CD4-positive, alpha-beta T cell treated with Interleukin-2 at 100 ng/mL for 4 hours (primary cell): ENCODE results near the gene SLC23A2.

Experiments
- DNase-seq: peaks from one replicate; pipeline ENCODE4 v3.0.0-alpha.2; 2020; ENCODE audit warnings: low spot score

SLC23A2 gene

GRCh38 chr20:4813863-4814695 is 187.2 kb downstream of the SLC23A2 start:
- DNase-seq: peak; percentile 89

DNA sequence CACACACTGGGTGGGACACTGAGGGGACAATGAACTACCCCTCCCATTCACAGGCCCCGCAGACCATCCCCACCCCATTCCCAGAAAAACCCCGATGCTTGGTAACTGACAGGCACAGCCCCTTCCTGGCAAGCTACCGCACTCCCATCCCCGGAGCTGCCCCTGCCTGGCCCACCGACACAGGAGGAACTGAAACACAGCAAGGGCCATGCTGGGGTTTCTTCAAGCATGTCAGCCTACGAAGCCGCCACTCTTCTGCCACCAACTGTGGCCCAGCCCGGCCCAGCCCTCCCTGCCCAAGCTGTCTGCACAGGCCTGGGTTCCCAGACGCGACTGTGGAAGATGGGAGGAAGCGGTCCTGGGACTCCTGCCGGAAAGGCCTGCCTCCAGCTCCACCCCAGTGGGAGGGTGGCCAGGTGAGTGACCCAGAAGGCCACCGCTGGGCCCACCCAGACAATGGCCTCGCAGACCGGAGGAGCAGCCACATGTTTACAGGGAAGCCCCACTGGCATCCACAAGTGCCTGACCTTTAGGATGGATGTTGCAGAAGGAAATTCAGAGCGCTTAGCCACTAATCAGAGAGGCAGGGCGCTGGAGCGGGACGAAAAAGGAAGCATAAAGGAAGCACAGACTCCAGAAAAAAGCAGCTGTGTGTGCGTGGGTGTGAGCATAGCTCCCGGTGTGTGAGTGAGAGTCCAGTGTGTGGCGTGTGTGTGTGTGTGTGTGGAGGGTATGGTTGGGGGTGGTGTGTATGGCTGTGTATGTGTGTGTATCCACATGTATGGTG is 188.0 kb downstream of the SLC23A2 start:
- peak; percentile 24 for DNase-seq

- DNase-seq: no peak
Measured at GRCh38 chr20:4812641-4813075, 188.7 kb downstream of the SLC23A2 start.

DNA sequence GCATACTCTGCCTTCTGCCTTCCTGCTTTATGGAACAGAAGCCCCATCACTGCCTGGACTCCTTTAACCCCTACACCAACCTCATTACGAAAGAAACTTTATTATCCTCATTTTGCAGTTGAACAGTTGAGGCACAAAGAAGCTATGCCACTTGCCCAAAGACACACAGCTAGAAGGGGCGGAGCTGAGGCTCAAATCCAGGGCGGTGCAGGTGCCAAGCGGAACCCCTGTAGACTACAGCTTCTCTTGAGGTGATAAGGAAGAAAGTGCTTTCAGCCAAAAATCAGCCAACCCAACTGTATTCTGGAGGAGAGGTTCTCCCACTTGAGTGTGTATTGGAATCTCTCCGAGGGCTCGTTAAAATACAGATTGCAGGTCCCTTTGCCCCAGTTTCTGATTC is 189.1 kb downstream of the SLC23A2 start:
- DNase-seq: peak; percentile 29

- peak; percentile 63 for DNase-seq
Measured at GRCh38 chr20:4811661-4812181, 189.6 kb downstream of the SLC23A2 start.

- no peak for DNase-seq
Measured at GRCh38 chr20:4811257-4811656, 190.1 kb downstream of the SLC23A2 start.

DNA sequence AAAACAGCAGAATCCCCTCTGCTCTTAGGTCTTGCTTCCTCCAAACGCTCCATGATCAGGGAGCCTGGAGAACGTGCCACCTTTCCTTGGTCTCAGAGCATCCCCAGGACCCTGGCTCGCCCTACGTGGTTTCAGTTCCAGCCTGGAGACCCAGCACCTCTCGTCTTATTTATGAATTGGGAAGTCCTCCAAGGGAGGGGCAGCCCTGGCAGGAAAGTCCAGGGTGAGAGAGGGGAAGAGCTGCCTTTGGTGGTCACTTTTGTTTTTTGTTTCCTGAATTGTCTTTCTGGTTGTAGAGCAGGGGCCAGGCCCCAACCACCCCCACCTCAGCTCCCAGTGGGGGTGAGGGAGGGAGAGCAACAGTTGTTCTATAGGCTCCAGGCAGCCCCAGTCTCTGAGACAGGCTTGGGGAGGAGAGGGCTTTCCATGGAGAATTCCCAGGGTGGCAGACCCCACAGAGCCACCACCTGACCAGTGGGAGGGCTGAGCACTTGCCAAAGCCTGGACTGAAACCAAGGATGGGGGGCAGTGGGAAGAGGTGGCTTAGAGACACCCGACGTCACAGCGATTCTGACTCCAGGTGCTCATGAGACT is 190.8 kb downstream of the SLC23A2 start:
- DNase-seq: no peak

GRCh38 chr20:4809707-4810106 is 191.6 kb downstream of the SLC23A2 start:
- DNase-seq: no peak

DNA sequence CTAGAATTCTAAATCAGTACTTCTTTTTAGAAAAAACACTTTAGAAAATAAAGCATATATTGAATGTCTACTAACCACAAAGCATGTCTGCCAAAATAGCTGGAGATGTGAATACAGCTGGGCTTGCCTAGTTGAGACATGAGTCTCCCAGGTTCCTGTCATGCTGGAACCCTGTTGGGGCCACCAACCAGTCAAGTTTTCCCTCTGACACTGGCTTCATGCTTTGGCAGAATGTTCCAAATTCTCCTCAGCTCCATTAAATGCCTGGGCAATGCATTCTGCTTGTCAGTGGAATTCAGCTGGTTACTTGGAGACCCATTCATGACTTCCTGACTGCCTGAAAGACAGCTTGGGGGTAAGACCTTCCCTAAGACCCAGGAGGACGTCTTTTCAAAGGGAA is 192.4 kb downstream of the SLC23A2 start:
- no peak for DNase-seq

- no peak for DNase-seq
Measured at GRCh38 chr20:4805663-4806449, 195.5 kb downstream of the SLC23A2 start.

DNA sequence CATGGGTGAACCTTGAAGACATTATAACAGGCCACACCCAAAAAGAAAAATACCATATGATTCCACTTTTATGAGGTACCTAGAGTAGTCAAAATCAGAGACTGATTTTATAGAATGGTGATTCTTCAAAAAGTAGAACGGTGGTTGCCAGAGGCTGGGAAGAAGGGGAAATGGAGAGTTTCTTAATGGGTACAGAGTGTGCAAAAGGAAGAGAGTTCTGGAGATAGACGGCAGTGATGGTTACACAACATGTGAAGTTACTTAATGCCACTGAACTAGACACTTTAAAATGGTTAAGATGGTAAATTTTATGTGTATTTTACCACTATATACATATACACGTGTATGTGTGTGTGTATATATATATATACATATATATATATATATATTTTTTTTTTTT is 198.8 kb downstream of the SLC23A2 start:
- no peak for DNase-seq
